GM23338 (cell line): ENCODE data around the gene GAB2. TPM values are rescaled to one million over a fixed set of nuclear protein-coding genes. Genes with fewer than 3 reads are reported as not detected.

Experiments used
- ATAC-seq: fragments of 200-7000 bp; cut with Tn5 transposase; 3 replicates; pipeline ENCODE4 v1.9.1; 2020
- DNase-seq: peaks from one replicate; pipeline ENCODE4 v3.0.0-alpha.2; 2015; ENCODE audit warnings: low spot score
- H2AFZ ChIP-seq: fragments of 200-600 bp; sonication (generic); 2 replicates; pipeline ENCODE4 v1.8.0; 2016; ENCODE audit warnings: antibody characterized with exemption, mild to moderate bottlenecking, moderate library complexity
- H3F3A ChIP-seq: fragments of 200-600 bp; sonication (generic); replicated peaks from 2 replicates; pipeline ENCODE4 v1.8.0; 2017; ENCODE audit warnings: antibody characterized with exemption, mixed run types, low read depth
- H3K27ac ChIP-seq: fragments of 200-600 bp; sonication (generic); 2 replicates; pipeline ENCODE4 v1.6.1; 2016; ENCODE audit warnings: low read depth
- H3K27me3 ChIP-seq: fragments of 200-600 bp; sonication (generic); 2 replicates; pipeline ENCODE4 v1.8.0; 2016; ENCODE audit warnings: mild to moderate bottlenecking, mixed run types, moderate library complexity; ENCODE audit not compliant: insufficient read depth
- H3K36me3 ChIP-seq: fragments of 200-600 bp; sonication (generic); 2 replicates; pipeline ENCODE4 v1.8.0; 2016; ENCODE audit warnings: mild to moderate bottlenecking; ENCODE audit not compliant: insufficient read depth
- H3K4me1 ChIP-seq: fragments of 200-600 bp; sonication (generic); 2 replicates; pipeline ENCODE4 v1.8.0; 2016; ENCODE audit warnings: mild to moderate bottlenecking, moderate library complexity; ENCODE audit not compliant: insufficient read depth
- H3K4me2 ChIP-seq: fragments of 200-600 bp; sonication (generic); 2 replicates; pipeline ENCODE4 v1.7.1; 2017; ENCODE audit warnings: mixed run types
- H3K4me3 ChIP-seq: fragments of 200-600 bp; sonication (generic); 2 replicates; pipeline ENCODE4 v1.6.1; 2016; ENCODE audit warnings: mixed run types
- H3K79me2 ChIP-seq: fragments of 200-600 bp; sonication (generic); replicated peaks from 2 replicates; pipeline ENCODE4 v1.8.0; 2017; ENCODE audit warnings: mild to moderate bottlenecking; ENCODE audit not compliant: insufficient read depth
- H3K9me2 ChIP-seq: fragments of 200-600 bp; sonication (generic); 2 replicates; pipeline ENCODE4 v1.8.0; 2017; ENCODE audit not compliant: insufficient read depth
- H4K20me1 ChIP-seq: fragments of 200-600 bp; sonication (generic); replicated peaks from 2 replicates; pipeline ENCODE4 v1.8.0; 2017; ENCODE audit warnings: mild to moderate bottlenecking; ENCODE audit not compliant: insufficient read depth
- H3K27ac Mint-ChIP-seq: 2 replicates; pipeline ENCODE4 v1.8.0; 2020; ENCODE audit warnings: inconsistent platforms, mild to moderate bottlenecking, moderate library complexity, mixed read lengths
- H3K27me3 Mint-ChIP-seq: 3 replicates; pipeline ENCODE4 v1.8.0; 2022; ENCODE audit warnings: low read depth, mild to moderate bottlenecking, moderate library complexity, mixed read lengths, inconsistent platforms; ENCODE audit not compliant: insufficient read depth, poor library complexity
- H3K36me3 Mint-ChIP-seq: 3 replicates; pipeline ENCODE4 v1.8.0; 2021; ENCODE audit warnings: low read depth, mild to moderate bottlenecking, inconsistent platforms, moderate library complexity, mixed read lengths
- H3K4me1 Mint-ChIP-seq: 3 replicates; pipeline ENCODE4 v1.8.0; 2020; ENCODE audit warnings: mild to moderate bottlenecking, inconsistent platforms, mixed read lengths
- H3K4me3 Mint-ChIP-seq: 3 replicates; pipeline ENCODE4 v1.8.0; 2021; ENCODE audit warnings: moderate library complexity, mild to moderate bottlenecking, inconsistent platforms, mixed read lengths
- H3K9me3 Mint-ChIP-seq: 3 replicates; pipeline ENCODE4 v1.8.0; 2020; ENCODE audit warnings: moderate library complexity, mild to moderate bottlenecking, inconsistent platforms, mixed read lengths
- CREB1 ChIP-seq: fragments of 250-450 bp; sonication (Bioruptor Pico); IDR thresholded peaks from 2 replicates; pipeline ENCODE4 v1.5.0; 2020; ENCODE audit warnings: low read depth, mild to moderate bottlenecking, moderate library complexity
- ETS1 ChIP-seq: IDR thresholded peaks from 2 replicates; pipeline ENCODE4 v1.6.1; 2016; ENCODE audit warnings: antibody characterized with exemption
- EZH2 ChIP-seq: fragments of 200-600 bp; sonication (generic); IDR thresholded peaks from one replicate; pipeline ENCODE4 v1.8.0; 2017; ENCODE audit warnings: antibody characterized with exemption, mild to moderate bottlenecking, low read depth; ENCODE audit not compliant: unreplicated experiment
- EZH2phosphoT487 ChIP-seq: fragments of 200-600 bp; sonication (generic); IDR thresholded peaks from one replicate; pipeline ENCODE4 v1.8.1; 2018; ENCODE audit warnings: antibody characterized with exemption; ENCODE audit not compliant: unreplicated experiment
- JUNB ChIP-seq: IDR thresholded peaks from one replicate; pipeline ENCODE4 v1.6.1; 2016; ENCODE audit warnings: antibody characterized with exemption; ENCODE audit not compliant: unreplicated experiment
- NANOG ChIP-seq: IDR thresholded peaks from 2 replicates; pipeline ENCODE4 v1.6.1; 2016; ENCODE audit warnings: antibody characterized with exemption, borderline replicate concordance
- POLR2AphosphoS5 ChIP-seq: IDR thresholded peaks from 2 replicates; pipeline ENCODE4 v1.6.1; 2016; ENCODE audit warnings: antibody characterized with exemption, low read depth
- STAT1 ChIP-seq: IDR thresholded peaks from one replicate; pipeline ENCODE4 v1.6.1; 2016; ENCODE audit warnings: antibody characterized with exemption; ENCODE audit not compliant: unreplicated experiment
- ZNF114 ChIP-seq: fragments of 250-450 bp; sonication (Bioruptor Pico); IDR thresholded peaks from 2 replicates; pipeline ENCODE4 v1.5.0; 2020; ENCODE audit warnings: mild to moderate bottlenecking, moderate library complexity
- ZNF331 ChIP-seq: fragments of 250-450 bp; sonication (Bioruptor Pico); IDR thresholded peaks from 2 replicates; pipeline ENCODE4 v1.5.0; 2020; ENCODE audit warnings: low read depth, mild to moderate bottlenecking, moderate library complexity
- ZNF462 ChIP-seq: fragments of 250-450 bp; sonication (Bioruptor Pico); IDR thresholded peaks from 2 replicates; pipeline ENCODE4 v1.5.0; 2020; ENCODE audit warnings: mild to moderate bottlenecking, moderate library complexity
- polyA plus RNA-seq: library from polyadenylated mRNA; unstranded; fragments of >200 nt; fragmentation: Nextera tagmentation; extraction: Ambion mirVana; gene quantifications from 2 replicates; pipeline ENCODE4 v1.2.1, GENCODE V29; 2016
- total RNA-seq: library from RNA; depleted of rRNA; stranded (reverse); fragments of >200 nt; shearing (Covaris generic); gene quantifications from 2 replicates; pipeline ENCODE4 v1.2.3, GENCODE V29; 2014
- TF ChIP-seq, protein P1 (sequence below): IDR thresholded peaks from one replicate; pipeline ENCODE4 v1.6.1; 2018; ENCODE audit warnings: antibody characterized with exemption; ENCODE audit not compliant: unreplicated experiment
- TF ChIP-seq, protein P2 (sequence below), 2 experiments: fragments of 200-600 bp in 1 of 2; sonication (generic) in 1 of 2; conservative IDR thresholded peaks; 2 replicates each; pipeline versions ENCODE4 v1.5.1 to v1.6.1; 2016 to 2017; ENCODE audit warnings: antibody characterized with exemption in 2 of 2, low read depth in 2 of 2, mild to moderate bottlenecking in 2 of 2, moderate library complexity in 1 of 2

Gene GAB2
- total and polyA plus RNA-seq, 2 experiments from 2014 or later = 2.0 to 10.8 TPM

DNA sequence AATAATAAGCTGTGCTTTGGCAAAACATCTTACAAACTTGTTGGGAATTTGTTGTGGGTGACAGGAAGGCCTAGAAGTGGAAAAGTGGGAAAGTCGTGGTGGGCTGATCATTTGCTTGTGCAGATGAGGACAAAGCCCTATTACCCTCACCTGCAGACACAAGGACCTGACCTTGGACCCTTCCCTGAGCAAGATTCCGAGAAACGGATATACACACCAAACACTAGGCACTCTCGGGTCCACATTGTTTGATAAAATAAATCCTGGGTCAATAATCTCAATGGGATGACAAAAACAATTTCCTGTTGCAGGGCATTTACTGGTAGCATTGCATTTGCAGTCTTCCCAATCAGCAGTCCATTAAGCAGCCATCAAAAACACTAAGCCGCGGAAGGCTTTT is 89.7 kb downstream of the GAB2 start:
- H3K4me1 Mint-ChIP-seq = peaks cover 3% of the 10 kb centered on the region; the same call in 2 of the 3 replicates
- no peaks in the 10 kb centered on the region for H3K4me1 ChIP-seq
- no peak overlapping the region for H3K4me3 Mint-ChIP-seq
- peaks cover 2% of the 10 kb centered on the region; the same call in 1 of the 2 replicates for H3K9me2 ChIP-seq
- H3K79me2 ChIP-seq = no peaks in the 10 kb centered on the region
- no peak overlapping the region for H3K27ac ChIP-seq
- H3K27me3 ChIP-seq = no peaks in the 10 kb centered on the region
- no peaks in the 10 kb centered on the region for H3K36me3 Mint-ChIP-seq
- H3K27me3 Mint-ChIP-seq = no peaks in the 10 kb centered on the region
- no peak for DNase-seq
- no peak overlapping the region for H3K27ac Mint-ChIP-seq
- H3K4me2 ChIP-seq = no peak overlapping the region
- H3K36me3 ChIP-seq = no peaks in the 10 kb centered on the region
- H2AFZ ChIP-seq = no peak overlapping the region
- ATAC-seq = no peak
- TF ChIP-seq, protein P1, sequence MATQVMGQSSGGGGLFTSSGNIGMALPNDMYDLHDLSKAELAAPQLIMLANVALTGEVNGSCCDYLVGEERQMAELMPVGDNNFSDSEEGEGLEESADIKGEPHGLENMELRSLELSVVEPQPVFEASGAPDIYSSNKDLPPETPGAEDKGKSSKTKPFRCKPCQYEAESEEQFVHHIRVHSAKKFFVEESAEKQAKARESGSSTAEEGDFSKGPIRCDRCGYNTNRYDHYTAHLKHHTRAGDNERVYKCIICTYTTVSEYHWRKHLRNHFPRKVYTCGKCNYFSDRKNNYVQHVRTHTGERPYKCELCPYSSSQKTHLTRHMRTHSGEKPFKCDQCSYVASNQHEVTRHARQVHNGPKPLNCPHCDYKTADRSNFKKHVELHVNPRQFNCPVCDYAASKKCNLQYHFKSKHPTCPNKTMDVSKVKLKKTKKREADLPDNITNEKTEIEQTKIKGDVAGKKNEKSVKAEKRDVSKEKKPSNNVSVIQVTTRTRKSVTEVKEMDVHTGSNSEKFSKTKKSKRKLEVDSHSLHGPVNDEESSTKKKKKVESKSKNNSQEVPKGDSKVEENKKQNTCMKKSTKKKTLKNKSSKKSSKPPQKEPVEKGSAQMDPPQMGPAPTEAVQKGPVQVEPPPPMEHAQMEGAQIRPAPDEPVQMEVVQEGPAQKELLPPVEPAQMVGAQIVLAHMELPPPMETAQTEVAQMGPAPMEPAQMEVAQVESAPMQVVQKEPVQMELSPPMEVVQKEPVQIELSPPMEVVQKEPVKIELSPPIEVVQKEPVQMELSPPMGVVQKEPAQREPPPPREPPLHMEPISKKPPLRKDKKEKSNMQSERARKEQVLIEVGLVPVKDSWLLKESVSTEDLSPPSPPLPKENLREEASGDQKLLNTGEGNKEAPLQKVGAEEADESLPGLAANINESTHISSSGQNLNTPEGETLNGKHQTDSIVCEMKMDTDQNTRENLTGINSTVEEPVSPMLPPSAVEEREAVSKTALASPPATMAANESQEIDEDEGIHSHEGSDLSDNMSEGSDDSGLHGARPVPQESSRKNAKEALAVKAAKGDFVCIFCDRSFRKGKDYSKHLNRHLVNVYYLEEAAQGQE = no peak
- TF ChIP-seq STAT1 (no peak), ETS1 (no peak), POLR2AphosphoS5 (no peak), CREB1 (CRISPR knock-in tag) (no peak), EZH2 (no peak), JUNB (no peak), EZH2phosphoT487 (no peak), ZNF331 (CRISPR knock-in tag) (no peak), NANOG (no peak), ZNF462 (no peak), ZNF114 (CRISPR knock-in tag) (no peak)
- TF ChIP-seq, protein P2, sequence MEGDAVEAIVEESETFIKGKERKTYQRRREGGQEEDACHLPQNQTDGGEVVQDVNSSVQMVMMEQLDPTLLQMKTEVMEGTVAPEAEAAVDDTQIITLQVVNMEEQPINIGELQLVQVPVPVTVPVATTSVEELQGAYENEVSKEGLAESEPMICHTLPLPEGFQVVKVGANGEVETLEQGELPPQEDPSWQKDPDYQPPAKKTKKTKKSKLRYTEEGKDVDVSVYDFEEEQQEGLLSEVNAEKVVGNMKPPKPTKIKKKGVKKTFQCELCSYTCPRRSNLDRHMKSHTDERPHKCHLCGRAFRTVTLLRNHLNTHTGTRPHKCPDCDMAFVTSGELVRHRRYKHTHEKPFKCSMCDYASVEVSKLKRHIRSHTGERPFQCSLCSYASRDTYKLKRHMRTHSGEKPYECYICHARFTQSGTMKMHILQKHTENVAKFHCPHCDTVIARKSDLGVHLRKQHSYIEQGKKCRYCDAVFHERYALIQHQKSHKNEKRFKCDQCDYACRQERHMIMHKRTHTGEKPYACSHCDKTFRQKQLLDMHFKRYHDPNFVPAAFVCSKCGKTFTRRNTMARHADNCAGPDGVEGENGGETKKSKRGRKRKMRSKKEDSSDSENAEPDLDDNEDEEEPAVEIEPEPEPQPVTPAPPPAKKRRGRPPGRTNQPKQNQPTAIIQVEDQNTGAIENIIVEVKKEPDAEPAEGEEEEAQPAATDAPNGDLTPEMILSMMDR (conservative IDR thresholded peaks at IDR 0.05; ENCODE audit: low read depth in 2 of 2) = no peak
- H4K20me1 ChIP-seq = peaks cover 3% of the 10 kb centered on the region; the same call in 1 of the 2 replicates
- H3K4me3 ChIP-seq = no peak overlapping the region
- no peaks in the 10 kb centered on the region for H3F3A ChIP-seq
- H3K9me3 Mint-ChIP-seq = no peaks in the 10 kb centered on the region
